GM12892 (cell line): ENCODE measurements around the gene TET1.
A peak's percentile ranks its signal among the peaks of the same experiment; 100 is the strongest.

ENCODE experiments used
- DNase-seq: peaks from one replicate; pipeline ENCODE4 v3.0.0; 2011; ENCODE audit not compliant: insufficient read length
- FAIRE-seq: peaks from 2 replicates; lab custom pipeline; 2011; peaks lifted over from hg19 to GRCh38; lab: Jason Lieb, UNC
- POLR2A ChIP-seq: IDR thresholded peaks from 2 replicates; pipeline ENCODE4 v1.6.1; 2011; ENCODE audit warnings: low read depth, low read length, control low read depth
- POLR2AphosphoS5 ChIP-seq: IDR thresholded peaks from 2 replicates; pipeline ENCODE4 v1.6.1; 2011; ENCODE audit warnings: low read depth, low read length, control low read depth
- TAF1 ChIP-seq: IDR thresholded peaks from 2 replicates; pipeline ENCODE4 v1.6.1; 2011; ENCODE audit warnings: low read depth, mild to moderate bottlenecking, control low read depth, low read length, borderline replicate concordance

The TET1 gene

GRCh38 chr10:68742397-68742796 lies 182.3 kb downstream of the TET1 start:
- TF ChIP-seq TAF1 (no peak), POLR2AphosphoS5 (no peak), POLR2A (no peak)
- FAIRE-seq (peak; percentile 51), DNase-seq (no peak)
